RPMI8226 (cell line): ENCODE results near the gene TSPAN18.

Experiments used
- DNase-seq: peaks from one replicate; pipeline ENCODE4 v3.0.0-alpha.2; 2015

Gene TSPAN18

DNA sequence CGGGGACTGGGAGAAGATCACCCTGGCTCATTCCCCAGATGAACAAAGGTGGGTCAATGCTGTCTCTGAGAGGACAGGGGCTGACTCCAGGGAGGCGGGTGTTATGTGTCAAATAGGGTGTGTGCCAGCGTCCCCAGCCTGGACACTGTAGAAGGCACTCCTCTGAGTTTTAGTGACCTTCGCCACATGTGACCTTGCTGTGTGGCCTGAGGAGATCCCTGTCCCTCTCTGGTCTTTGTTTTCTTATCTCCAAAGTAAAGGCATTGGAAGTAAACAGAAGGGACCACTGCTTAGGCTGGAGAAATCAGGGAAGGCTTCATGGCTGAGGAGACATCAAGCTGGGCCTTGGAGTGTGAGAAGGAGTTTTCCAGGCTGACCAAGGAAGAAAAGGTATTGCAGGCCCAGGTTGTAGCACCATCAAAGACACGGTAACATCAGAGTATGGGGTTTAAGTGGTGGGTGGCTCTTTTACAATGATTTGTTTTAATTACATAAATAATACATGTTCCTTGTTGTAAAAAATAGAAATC lies 149.5 kb downstream of the TSPAN18 start:
- DNase-seq: no peak

DNA sequence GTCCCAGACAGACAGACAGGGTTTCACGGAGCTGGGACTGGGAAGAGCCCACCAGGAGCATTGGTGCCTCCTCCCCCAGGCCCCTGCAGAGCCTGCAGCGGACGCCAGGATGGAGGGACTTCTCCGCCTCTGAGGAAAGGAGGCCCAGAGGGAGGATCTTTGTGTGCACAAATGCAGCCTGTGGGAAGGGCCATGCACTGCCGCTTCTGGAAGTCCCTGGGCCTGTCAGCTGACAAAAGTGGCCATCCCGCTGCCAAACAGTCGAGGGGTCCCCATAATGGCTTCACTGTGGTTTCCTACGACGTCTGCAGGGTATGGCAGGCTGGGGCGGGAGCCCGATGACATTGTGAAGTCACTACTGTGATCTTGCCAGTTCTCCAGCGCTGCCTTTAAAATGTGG lies 150.1 kb downstream of the TSPAN18 start:
- DNase-seq: no peak

- no peak for DNase-seq
Measured at GRCh38 chr11:44877571-44878497, 151.1 kb downstream of the TSPAN18 start.

DNA sequence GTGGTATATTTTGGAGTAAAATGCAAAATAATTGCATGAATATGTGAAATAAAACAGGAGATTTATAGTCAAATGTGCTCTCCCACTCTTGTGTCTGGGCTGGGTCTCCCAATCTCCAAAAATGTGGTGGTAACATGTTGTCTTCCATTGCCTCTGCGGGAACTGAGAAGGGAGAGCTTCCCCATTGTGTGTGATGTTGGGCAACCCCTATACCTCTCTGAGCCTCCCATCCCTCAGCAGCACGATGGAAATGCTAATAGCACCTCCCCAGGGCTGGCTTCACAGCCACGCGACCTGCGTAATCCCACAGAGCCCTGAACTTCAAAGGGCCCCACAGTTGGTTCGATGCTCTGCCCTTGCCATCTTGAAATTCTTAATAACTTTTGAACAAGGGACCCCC lies 151.9 kb downstream of the TSPAN18 start:
- no peak for DNase-seq

- DNase-seq: no peak
Measured at GRCh38 chr11:44879432-44879831, 152.7 kb downstream of the TSPAN18 start.

DNA sequence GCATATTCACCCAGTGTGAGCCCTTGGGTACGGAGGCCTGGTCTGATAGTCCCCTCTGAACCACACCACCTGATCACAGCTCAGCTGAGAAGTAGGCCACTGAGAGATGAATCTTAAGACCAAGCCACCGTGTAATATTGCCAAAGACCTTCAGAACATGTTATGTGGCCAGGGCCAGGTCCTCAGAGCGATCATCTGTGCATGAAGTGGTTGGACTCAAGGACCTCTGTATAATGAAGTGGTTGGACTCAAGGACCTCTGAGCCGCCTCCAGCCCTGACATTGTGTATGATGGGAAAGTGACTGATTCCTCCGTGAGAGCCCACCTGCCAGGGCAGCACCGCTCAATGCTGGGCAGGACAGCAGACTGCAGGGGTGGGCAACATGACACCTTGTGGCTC lies 153.7 kb downstream of the TSPAN18 start:
- no peak for DNase-seq

DNA sequence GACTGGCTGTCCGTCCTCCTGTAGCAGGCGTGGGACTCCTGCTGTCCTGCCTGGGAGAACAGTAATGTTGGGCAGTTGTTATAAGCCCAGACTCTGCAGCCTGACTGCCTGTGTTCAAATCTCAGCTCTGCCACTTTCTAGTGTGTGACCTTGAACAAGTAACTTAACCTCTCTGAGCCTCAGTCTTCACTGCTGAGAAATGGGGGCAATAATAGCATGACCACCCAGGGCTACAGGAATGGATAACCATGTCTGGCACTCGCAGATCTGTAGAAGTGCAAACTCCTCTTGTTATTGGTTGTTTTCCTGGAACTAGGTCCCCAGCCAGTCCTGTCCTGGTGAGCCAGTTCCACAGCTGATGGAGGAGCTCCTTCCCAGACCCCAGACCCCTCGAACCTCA lies 154.2 kb downstream of the TSPAN18 start:
- no peak for DNase-seq

DNA sequence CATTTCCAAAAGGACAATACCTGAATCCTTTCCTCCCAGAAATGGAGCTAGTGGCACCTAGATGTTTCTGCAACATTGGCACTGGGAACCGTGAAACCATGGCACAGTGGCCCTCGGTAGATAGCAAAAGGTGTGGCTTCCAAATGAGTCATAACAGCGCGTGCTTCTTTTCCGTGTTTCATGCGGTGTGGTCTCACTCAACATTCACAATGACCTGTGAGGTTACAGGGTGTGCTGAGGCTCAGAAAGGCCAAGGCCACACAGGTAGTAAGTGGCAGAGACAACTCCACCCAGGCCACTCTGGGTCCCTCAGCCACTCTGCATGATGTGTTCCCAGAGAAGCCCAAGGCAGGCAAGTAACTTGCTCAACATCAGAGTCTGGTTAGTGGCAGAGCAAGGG lies 156.5 kb downstream of the TSPAN18 start:
- DNase-seq: no peak

GRCh38 chr11:44884056-44884455 lies 157.3 kb downstream of the TSPAN18 start:
- no peak for DNase-seq

DNA sequence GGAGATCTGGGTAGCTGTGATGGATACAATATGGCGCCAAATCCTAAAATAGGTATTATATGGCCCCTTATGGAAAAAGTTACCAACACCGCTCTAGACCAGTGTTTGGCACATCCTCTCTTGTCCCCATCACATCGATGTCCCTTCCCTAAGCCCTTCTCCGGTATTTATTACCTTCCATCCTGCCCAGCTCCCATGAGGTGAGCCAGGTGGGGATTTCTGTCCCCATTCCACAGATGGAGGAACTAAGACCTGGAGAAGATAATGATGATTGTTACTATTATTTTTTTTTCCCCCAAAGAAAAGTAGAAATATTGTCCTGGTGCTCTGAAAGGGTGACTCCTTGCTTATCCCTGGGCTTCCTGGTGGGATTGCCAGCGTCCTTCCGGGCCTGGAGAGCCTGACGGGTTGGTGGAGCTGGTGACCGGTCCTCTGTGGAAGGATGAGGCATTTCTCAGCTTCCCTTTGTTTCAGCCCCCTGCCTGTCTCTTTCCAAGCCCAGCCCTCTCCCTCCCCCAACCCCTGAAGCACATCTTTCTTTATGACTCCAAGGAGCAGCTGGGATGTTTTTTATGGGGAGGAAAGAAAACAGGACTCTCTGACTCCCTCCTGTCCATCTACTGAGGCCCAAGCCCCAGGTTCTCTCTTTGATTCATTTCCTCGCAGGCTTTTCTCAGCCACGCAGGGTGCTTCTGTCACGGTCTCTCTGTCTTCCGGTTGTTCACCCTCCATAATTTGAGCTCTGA lies 158.5 kb downstream of the TSPAN18 start:
- no peak for DNase-seq

DNA sequence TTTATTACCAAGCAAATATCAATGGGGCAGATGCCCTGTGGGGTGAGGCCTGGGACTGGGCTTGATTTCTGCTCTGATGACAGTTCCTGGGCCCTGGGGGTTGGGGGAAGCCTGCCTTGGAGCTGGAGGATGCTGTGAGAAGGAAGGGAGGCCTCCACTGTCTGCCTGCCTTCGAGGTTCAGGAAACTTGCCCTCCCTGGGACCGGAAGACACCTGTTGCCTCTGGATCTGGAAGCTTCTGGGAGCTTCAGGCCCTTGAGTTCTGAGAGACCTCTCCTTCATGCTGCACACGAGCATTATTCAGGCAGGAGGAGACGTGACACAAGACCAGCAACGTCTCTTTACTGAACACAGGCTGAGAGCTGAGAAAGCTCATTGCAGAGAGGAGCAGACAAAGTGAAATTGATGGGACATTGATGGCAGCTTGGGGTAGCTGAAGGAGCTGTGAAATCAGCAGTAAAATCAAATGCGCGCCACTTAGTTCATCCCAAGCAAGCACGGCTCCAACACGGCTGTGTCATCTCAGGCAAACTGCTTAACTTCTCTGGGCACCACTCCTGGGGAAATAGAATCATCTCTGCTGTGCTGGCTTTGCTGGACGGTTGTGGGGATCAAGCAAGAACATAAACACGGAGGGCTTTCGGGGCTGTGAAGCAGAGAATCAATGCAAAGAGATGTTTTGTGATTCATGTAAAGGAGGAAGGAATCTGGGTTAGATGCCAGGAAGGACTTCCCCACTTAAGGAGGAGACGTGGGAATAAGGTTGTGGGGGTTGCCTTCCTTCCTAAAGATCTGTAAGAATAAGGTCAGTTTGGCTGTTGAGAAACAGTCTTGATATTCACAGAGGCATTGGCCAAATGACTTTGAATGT lies 159.4 kb downstream of the TSPAN18 start:
- no peak for DNase-seq

DNA sequence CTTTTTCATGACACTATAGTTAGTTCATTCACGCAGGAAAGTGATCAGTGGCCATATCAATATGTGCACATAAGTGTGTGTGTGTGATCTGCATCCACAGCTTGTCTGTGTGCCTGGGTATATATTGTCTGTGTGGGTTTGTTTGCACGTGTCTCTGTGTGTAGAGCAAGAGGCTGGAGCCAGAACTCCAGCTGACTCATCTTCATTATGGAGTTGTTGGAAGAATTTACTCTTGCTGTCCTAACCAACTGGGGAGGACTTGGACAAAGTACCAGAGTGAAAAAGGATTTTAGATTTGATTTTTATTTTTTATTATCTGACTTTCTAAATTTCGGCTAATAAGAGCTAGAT lies 160.0 kb downstream of the TSPAN18 start:
- no peak for DNase-seq

DNA sequence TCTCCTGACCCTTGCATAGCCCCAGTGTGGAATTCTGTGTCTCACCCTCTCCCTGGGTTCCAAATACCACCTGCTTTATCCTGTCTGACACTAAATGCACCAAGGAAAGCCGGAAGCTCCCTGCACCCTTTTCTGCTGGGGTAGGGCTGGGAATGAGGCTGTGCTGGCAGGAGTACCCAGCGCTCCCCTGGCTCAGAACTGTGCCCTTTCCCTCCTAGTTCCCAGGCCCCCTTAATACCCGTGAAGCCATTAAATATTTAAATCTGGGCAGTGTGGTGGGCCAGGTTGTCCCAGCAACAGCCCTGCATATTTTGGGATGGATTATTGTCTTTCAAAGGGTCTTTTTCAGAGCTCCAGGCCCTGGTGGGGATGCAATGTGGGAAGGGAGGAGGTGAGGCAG lies 160.9 kb downstream of the TSPAN18 start:
- DNase-seq: no peak

- DNase-seq: no peak
Measured at GRCh38 chr11:44889266-44889665, 162.5 kb downstream of the TSPAN18 start.

GRCh38 chr11:44892843-44893242 lies 166.1 kb downstream of the TSPAN18 start:
- no peak for DNase-seq

GRCh38 chr11:44893308-44893822 lies 166.6 kb downstream of the TSPAN18 start:
- DNase-seq: no peak

GRCh38 chr11:44893846-44894617 lies 167.3 kb downstream of the TSPAN18 start:
- DNase-seq: peak; percentile 60

- peak; percentile 42 for DNase-seq
Measured at GRCh38 chr11:44899959-44900358, 173.2 kb downstream of the TSPAN18 start.

DNA sequence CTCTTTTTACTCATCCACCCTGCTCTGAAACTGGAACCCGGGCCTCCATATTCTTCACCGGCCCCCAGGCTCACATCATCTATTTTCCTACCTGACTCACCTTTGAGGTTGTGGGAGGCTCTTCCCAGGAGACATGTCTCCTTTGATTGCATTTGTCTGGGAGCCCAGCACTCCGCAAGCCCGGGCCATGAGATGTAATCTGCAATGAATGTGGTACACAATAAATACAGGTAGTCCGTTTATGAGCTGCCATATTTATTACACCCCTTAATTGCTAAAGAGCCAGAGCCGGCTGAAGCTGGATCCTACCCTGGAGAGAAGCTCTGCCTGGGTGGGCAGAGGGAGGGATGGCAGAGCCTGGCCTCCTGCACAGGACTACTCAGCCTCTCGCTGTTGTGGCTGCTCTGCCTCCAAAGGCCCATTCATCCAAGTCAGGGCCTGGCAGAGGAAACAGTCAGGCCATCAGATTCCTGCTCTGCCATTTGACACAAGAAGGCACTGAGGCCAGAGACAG lies 174.4 kb downstream of the TSPAN18 start:
- no peak for DNase-seq

DNA sequence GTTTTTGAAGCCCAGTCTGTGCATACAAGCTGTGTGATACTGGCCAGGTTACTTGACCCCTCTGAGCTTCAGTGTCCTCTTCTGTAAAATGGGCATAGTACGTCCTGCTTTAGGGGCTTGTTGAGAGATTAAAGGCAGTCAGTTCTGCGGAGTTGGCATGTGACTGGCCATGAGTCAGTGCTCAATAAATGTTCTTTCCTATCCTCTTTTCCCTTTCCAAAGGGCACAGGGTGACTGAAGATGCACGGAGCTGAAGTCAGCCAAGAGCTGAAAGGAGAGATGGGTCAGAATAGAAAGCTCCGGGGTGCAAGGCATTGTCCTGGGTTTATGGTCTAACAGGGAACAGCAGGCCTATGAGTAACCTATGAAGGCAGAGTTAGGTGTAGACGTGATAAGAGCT lies 175.0 kb downstream of the TSPAN18 start:
- DNase-seq: no peak

DNA sequence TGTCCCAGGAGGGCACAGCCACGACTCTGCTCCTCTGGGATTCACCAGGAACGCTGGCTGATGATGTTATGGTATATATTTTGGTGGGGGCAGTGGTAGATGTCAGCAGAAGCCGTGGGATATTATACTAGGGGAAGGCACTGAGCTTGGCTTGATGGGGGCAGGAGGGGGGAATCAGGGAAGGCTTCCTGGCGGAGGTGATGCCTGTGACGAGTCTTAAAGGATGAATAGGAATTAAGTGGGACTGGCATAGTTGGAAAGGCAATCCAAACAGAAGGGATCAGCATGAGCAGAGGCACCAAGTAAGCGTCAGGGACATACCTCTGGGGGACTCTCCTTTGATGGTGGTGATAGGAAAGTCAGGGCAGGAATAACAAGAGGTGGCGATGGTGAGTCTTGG lies 176.3 kb downstream of the TSPAN18 start:
- no peak for DNase-seq

- DNase-seq: no peak
Measured at GRCh38 chr11:44903518-44903917, 176.8 kb downstream of the TSPAN18 start.
